ENCODE data around the gene SIRPD.

DNA sequence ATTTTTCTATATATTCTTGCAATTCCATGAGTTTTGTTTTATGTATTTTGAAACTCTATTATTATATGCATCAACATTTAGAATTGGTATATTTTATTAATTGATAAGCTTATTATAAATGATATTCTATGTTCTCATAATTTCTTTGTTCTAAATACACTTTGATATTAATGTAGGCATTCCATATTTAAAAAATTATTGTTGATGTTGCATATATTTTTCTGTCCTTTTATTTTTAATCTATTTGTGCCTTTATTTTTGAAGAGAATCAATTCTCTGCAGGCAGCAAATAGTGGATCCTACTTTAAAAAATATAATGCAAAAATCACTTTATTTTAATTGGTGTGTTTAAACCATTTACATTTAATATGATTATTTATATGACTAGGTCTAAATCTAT lies 29.6 kb downstream of the SIRPD start:
- TF ChIP-seq, protein P1, sequence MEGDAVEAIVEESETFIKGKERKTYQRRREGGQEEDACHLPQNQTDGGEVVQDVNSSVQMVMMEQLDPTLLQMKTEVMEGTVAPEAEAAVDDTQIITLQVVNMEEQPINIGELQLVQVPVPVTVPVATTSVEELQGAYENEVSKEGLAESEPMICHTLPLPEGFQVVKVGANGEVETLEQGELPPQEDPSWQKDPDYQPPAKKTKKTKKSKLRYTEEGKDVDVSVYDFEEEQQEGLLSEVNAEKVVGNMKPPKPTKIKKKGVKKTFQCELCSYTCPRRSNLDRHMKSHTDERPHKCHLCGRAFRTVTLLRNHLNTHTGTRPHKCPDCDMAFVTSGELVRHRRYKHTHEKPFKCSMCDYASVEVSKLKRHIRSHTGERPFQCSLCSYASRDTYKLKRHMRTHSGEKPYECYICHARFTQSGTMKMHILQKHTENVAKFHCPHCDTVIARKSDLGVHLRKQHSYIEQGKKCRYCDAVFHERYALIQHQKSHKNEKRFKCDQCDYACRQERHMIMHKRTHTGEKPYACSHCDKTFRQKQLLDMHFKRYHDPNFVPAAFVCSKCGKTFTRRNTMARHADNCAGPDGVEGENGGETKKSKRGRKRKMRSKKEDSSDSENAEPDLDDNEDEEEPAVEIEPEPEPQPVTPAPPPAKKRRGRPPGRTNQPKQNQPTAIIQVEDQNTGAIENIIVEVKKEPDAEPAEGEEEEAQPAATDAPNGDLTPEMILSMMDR (IDR thresholded peaks at IDR 0.05; ENCODE audit: poor library complexity, severe bottlenecking), result no peak
- no peak for TF ChIP-seq POLR2AphosphoS5 (IDR thresholded peaks at IDR 0.05)
- TF ChIP-seq, protein P2, sequence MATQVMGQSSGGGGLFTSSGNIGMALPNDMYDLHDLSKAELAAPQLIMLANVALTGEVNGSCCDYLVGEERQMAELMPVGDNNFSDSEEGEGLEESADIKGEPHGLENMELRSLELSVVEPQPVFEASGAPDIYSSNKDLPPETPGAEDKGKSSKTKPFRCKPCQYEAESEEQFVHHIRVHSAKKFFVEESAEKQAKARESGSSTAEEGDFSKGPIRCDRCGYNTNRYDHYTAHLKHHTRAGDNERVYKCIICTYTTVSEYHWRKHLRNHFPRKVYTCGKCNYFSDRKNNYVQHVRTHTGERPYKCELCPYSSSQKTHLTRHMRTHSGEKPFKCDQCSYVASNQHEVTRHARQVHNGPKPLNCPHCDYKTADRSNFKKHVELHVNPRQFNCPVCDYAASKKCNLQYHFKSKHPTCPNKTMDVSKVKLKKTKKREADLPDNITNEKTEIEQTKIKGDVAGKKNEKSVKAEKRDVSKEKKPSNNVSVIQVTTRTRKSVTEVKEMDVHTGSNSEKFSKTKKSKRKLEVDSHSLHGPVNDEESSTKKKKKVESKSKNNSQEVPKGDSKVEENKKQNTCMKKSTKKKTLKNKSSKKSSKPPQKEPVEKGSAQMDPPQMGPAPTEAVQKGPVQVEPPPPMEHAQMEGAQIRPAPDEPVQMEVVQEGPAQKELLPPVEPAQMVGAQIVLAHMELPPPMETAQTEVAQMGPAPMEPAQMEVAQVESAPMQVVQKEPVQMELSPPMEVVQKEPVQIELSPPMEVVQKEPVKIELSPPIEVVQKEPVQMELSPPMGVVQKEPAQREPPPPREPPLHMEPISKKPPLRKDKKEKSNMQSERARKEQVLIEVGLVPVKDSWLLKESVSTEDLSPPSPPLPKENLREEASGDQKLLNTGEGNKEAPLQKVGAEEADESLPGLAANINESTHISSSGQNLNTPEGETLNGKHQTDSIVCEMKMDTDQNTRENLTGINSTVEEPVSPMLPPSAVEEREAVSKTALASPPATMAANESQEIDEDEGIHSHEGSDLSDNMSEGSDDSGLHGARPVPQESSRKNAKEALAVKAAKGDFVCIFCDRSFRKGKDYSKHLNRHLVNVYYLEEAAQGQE (IDR thresholded peaks at IDR 0.05; ENCODE audit: borderline replicate concordance), result no peak
- TF ChIP-seq EP300 (conservative IDR thresholded peaks at IDR 0.05; ENCODE audit: poor library complexity, severe bottlenecking), result no peak
- TF ChIP-seq TAF1 (IDR thresholded peaks at IDR 0.05; ENCODE audit: low read depth), result no peak
- TF ChIP-seq EZH2 (IDR thresholded peaks at IDR 0.05; ENCODE audit: borderline replicate concordance, insufficient read depth, low read length, poor library complexity, severe bottlenecking), result no peak
- TF ChIP-seq SMC3 (conservative IDR thresholded peaks at IDR 0.05; ENCODE audit: poor library complexity), result no peak
- no peak for TF ChIP-seq MXI1 (conservative IDR thresholded peaks at IDR 0.05; ENCODE audit: poor library complexity, severe bottlenecking)
- no peak for TF ChIP-seq RAD21 (conservative IDR thresholded peaks at IDR 0.05)

Measured in neural cell (in vitro differentiated cells).